Measurements from ENCODE around the gene RLN2.

DNA sequence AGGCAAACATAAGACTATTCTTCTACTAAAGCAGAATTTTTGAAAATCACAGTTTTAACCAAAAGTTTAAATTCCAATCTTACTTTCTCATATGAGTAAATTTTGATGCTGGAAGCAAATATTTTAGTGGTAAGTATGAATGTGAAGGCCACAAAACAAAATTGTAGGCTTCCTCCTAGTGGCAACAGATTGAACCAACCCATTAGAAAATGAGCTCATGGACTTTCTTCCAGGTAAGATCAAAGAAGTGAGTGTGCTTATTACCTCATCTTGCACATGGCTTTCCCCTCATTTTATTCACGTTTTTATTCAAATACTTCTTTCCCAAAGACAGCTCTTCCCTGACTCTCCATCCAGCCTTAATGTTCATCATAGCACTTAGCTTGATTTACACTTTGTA is 16.5 kb upstream of the RLN2 start:
- TF ChIP-seq, protein P1, sequence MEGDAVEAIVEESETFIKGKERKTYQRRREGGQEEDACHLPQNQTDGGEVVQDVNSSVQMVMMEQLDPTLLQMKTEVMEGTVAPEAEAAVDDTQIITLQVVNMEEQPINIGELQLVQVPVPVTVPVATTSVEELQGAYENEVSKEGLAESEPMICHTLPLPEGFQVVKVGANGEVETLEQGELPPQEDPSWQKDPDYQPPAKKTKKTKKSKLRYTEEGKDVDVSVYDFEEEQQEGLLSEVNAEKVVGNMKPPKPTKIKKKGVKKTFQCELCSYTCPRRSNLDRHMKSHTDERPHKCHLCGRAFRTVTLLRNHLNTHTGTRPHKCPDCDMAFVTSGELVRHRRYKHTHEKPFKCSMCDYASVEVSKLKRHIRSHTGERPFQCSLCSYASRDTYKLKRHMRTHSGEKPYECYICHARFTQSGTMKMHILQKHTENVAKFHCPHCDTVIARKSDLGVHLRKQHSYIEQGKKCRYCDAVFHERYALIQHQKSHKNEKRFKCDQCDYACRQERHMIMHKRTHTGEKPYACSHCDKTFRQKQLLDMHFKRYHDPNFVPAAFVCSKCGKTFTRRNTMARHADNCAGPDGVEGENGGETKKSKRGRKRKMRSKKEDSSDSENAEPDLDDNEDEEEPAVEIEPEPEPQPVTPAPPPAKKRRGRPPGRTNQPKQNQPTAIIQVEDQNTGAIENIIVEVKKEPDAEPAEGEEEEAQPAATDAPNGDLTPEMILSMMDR (IDR thresholded peaks at IDR 0.05): peak in 1 of 4 experiments; percentile 9
- TF ChIP-seq POLR2AphosphoS5 (IDR thresholded peaks at IDR 0.05): no peak

Data from prostate gland (tissue), 2 donors.